HepG2 (cell line): ENCODE measurements around the gene LRGUK. TPM values are rescaled to one million over a fixed set of nuclear protein-coding genes. Genes with fewer than 3 reads are reported as not detected.

ENCODE experiments used
- ATAC-seq: fragments of 200-7000 bp; cut with Tn5 transposase; 3 replicates; pipeline ENCODE4 v1.9.1; 2020; ENCODE audit warnings: mild to moderate bottlenecking, moderate library complexity
- BruUV-seq: library from RNA; stranded (reverse); fragments of 400-500 nt; replicated peaks from 2 replicates; lab custom pipeline; 2021; lab: Mats Ljungman, UMichigan
- CTCF ChIA-PET: fragments of 300-600 bp; formaldehyde crosslinking; extraction: SDS; loops from one replicate; lab custom pipeline; 2021; ENCODE audit warnings: low total read pairs, inconsistent platforms, low intra/inter-chr PET ratio; lab: Yijun Ruan, JAX
- POLR2A ChIA-PET: fragments of 350-600 bp; sonication (Branson Sonifier 250); formaldehyde crosslinking; loops from one replicate; lab custom pipeline; 2020; ENCODE audit warnings: antibody characterized with exemption, inconsistent platforms; lab: Yijun Ruan, JAX
- DNase-seq: peaks from one replicate; pipeline ENCODE4 v3.0.0-alpha.2; 2015; ENCODE audit warnings: low spot score
- FAIRE-seq: peaks from 3 replicates; lab custom pipeline; 2011; peaks lifted over from hg19 to GRCh38; lab: Jason Lieb, UNC
- H2AFZ ChIP-seq: one replicate; pipeline ENCODE4 v1.6.1; 2011; ENCODE audit warnings: low read length, inconsistent platforms
- H3K27ac ChIP-seq: fragments of 300-600 bp; 3 replicates; pipeline ENCODE4 v1.8.0; 2011; ENCODE audit warnings: mixed run types, mild to moderate bottlenecking, mixed read lengths, low read length, inconsistent platforms; ENCODE audit not compliant: insufficient read depth; ENCODE audit errors: extremely low read length
- H3K27me3 ChIP-seq, 2 experiments: fragments of 200-600 bp in 1 of 2; 2 replicates in 1 of 2; 3 replicates in 1 of 2; pipeline versions ENCODE4 v1.6.0 to v1.8.0; 2011; ENCODE audit warnings: low read length in 2 of 2, mild to moderate bottlenecking in 2 of 2, moderate library complexity in 2 of 2, inconsistent platforms in 1 of 2; ENCODE audit not compliant: insufficient read depth in 2 of 2, control insufficient read depth in 1 of 2
- H3K36me3 ChIP-seq, 2 experiments: fragments of 200-600 bp in 1 of 2; replicated peaks in 1 of 2; 2 replicates in 1 of 2; 3 replicates in 1 of 2; pipeline versions ENCODE4 v1.5.1 to v1.8.0; 2011; ENCODE audit warnings: low read length in 2 of 2, inconsistent platforms in 1 of 2; ENCODE audit not compliant: insufficient read depth in 2 of 2, control insufficient read depth in 1 of 2
- H3K4me1 ChIP-seq: 2 replicates; pipeline ENCODE4 v1.5.1; 2012; ENCODE audit warnings: low read length, inconsistent platforms; ENCODE audit not compliant: insufficient read depth
- H3K4me2 ChIP-seq: 2 replicates; pipeline ENCODE4 v1.6.0; 2011; ENCODE audit warnings: low read depth, low read length, inconsistent platforms
- H3K4me3 ChIP-seq, 3 experiments: fragments of 200-600 bp in 1 of 3; sonication (generic), shearing (Covaris generic) in 1 of 3; replicated peaks in 1 of 3; 2 replicates each; pipeline ENCODE4 v1.5.1; 2011 to 2016; ENCODE audit warnings: low read length in 3 of 3, inconsistent platforms in 2 of 3, low read depth in 2 of 3, mild to moderate bottlenecking in 2 of 3, control low read depth in 1 of 3, mixed read lengths in 1 of 3; ENCODE audit not compliant: insufficient read depth in 1 of 3
- H3K79me2 ChIP-seq: one replicate; pipeline ENCODE4 v1.6.1; 2011; ENCODE audit warnings: low read length, inconsistent platforms; ENCODE audit not compliant: insufficient read depth
- H3K9ac ChIP-seq: 2 replicates; pipeline ENCODE4 v1.6.0; 2011; ENCODE audit warnings: mild to moderate bottlenecking, low read depth, low read length, inconsistent platforms; ENCODE audit not compliant: insufficient read depth
- H3K9me3 ChIP-seq: 2 replicates; pipeline ENCODE4 v1.5.1; 2012; ENCODE audit warnings: mild to moderate bottlenecking, low read length
- H4K20me1 ChIP-seq: 2 replicates; pipeline ENCODE4 v1.6.0; 2011; ENCODE audit warnings: inconsistent platforms, mild to moderate bottlenecking, low read length, moderate library complexity; ENCODE audit not compliant: insufficient read depth
- KDM1A ChIP-seq: IDR thresholded peaks from 2 replicates; pipeline ENCODE4 v1.6.1; 2016; ENCODE audit warnings: missing compliant biosample characterization
- KMT2B ChIP-seq: IDR thresholded peaks from 2 replicates; pipeline ENCODE4 v1.6.1; 2016; ENCODE audit warnings: missing genetic modification reagents, missing compliant biosample characterization
- MYC ChIP-seq: sonication (generic); formaldehyde crosslinking; IDR thresholded peaks from 2 replicates; pipeline ENCODE4 v1.9.0; 2021; ENCODE audit warnings: missing genetic modification reagents, borderline replicate concordance
- NR2F1 ChIP-seq, 2 experiments: fragments of 450-650 bp in 1 of 2; formaldehyde crosslinking in 1 of 2; IDR thresholded peaks; 2 replicates each; pipeline versions ENCODE4 v1.5.0 to v1.6.1; 2016 to 2020; ENCODE audit warnings: mild to moderate bottlenecking in 1 of 2, missing compliant biosample characterization in 1 of 2, missing genetic modification reagents in 1 of 2, moderate library complexity in 1 of 2
- PAWR ChIP-seq: sonication (generic); formaldehyde crosslinking; IDR thresholded peaks from 2 replicates; pipeline ENCODE4 v1.4.0; 2020; ENCODE audit warnings: missing genetic modification reagents, mild to moderate bottlenecking, borderline replicate concordance
- POLR2A ChIP-seq, 2 experiments: IDR thresholded peaks; 2 replicates each; pipeline ENCODE4 v1.6.1; 2011; ENCODE audit warnings: low read depth in 2 of 2, low read length in 2 of 2, mild to moderate bottlenecking in 1 of 2, moderate library complexity in 1 of 2; ENCODE audit not compliant: insufficient read depth in 1 of 2
- SALL1 ChIP-seq: sonication (generic); formaldehyde crosslinking; IDR thresholded peaks from 2 replicates; pipeline ENCODE4 v1.8.0; 2022; ENCODE audit warnings: mild to moderate bottlenecking, missing genetic modification reagents
- ZNF263 ChIP-seq: sonication (generic); formaldehyde crosslinking; IDR thresholded peaks from 2 replicates; pipeline ENCODE4 v1.4.0; 2020; ENCODE audit warnings: missing genetic modification reagents
- ZNF570 ChIP-seq: sonication (generic); formaldehyde crosslinking; IDR thresholded peaks from 2 replicates; pipeline ENCODE4 v1.4.0; 2020; ENCODE audit warnings: mild to moderate bottlenecking, missing genetic modification reagents, borderline replicate concordance
- ZNF639 ChIP-seq: conservative IDR thresholded peaks from 2 replicates; pipeline ENCODE4 v1.6.1; 2018; ENCODE audit warnings: missing genetic modification reagents
- ZNF7 ChIP-seq: IDR thresholded peaks from 2 replicates; pipeline ENCODE4 v1.6.1; 2016; ENCODE audit warnings: missing biosample characterization, missing genetic modification reagents
- ZNF776 ChIP-seq: sonication (generic); formaldehyde crosslinking; IDR thresholded peaks from 2 replicates; pipeline ENCODE4 v1.4.0; 2020; ENCODE audit warnings: mild to moderate bottlenecking, missing genetic modification reagents
- ZNF781 ChIP-seq: sonication (generic); formaldehyde crosslinking; IDR thresholded peaks from 2 replicates; pipeline ENCODE4 v1.5.1; 2020; ENCODE audit warnings: borderline replicate concordance, mild to moderate bottlenecking, missing genetic modification reagents; ENCODE audit errors: not compliant biosample characterization
- ZNF792 ChIP-seq: IDR thresholded peaks from 2 replicates; pipeline ENCODE4 v1.6.1; 2016
- ZNF878 ChIP-seq: sonication (generic); formaldehyde crosslinking; IDR thresholded peaks from 2 replicates; pipeline ENCODE4 v1.8.1; 2023; ENCODE audit warnings: mild to moderate bottlenecking, missing genetic modification reagents, moderate library complexity
- WGBS: methylation state at CpG from one replicate; pipeline ENCODE4 v1.1.6; 2017; ENCODE audit warnings: low lambda C conversion rate; 5-methylcytosine and 5-hydroxymethylcytosine counted together
- in situ Hi-C: cut with HindIII; loops from 2 replicates; pipeline ENCODE4 v1.10.0; 2017; ENCODE audit warnings: low pct_unique_long_range_greater_than_20kb; ENCODE audit not compliant: extremely low pct_ligation_motif_present
- intact Hi-C: fragments of 100-400 bp; cut with micrococcal nuclease; formaldehyde crosslinking; loops from one replicate; pipeline ENCODE4 v1.10.0; 2022; ENCODE audit not compliant: unreplicated experiment
- polyA plus RNA-seq, 8 experiments: library from polyadenylated mRNA; depleted of rRNA in 3 of 8; stranded (reverse) in 7 of 8; unstranded in 1 of 8; fragments of >200 nt; fragmentation: Illumina TruSeq in 4 of 8; extraction: Trizol in 4 of 8; gene quantifications; 2 replicates each; pipeline versions ENCODE4 v1.2.1 to v1.2.3, GENCODE V29; 2011 to 2016; ENCODE audit warnings: low read depth in 4 of 8, missing spikeins in 1 of 8, mixed read lengths in 1 of 8; ENCODE audit not compliant: insufficient read depth in 1 of 8
- total RNA-seq, 5 experiments: library from RNA; depleted of rRNA; stranded (reverse); fragments of >200 nt; fragmentation: Illumina TruSeq; extraction: Trizol; gene quantifications; 2 replicates each; pipeline ENCODE4 v1.2.3, GENCODE V29; 2016; ENCODE audit warnings: low read depth in 1 of 5
- TF ChIP-seq, protein P1 (sequence below): sonication (generic); IDR thresholded peaks from 2 replicates; pipeline ENCODE4 v1.6.1; 2016; ENCODE audit warnings: low read depth, borderline replicate concordance
- TF ChIP-seq, protein P2 (sequence below): sonication (generic); formaldehyde crosslinking; IDR thresholded peaks from 2 replicates; pipeline ENCODE4 v1.9.0; 2022; ENCODE audit warnings: missing genetic modification reagents, mild to moderate bottlenecking, borderline replicate concordance

The LRGUK gene
- total and polyA plus RNA-seq, 2 of the 13 experiments (the other 11 are each of a cell fraction or from before 2014, with no cell fraction given) = 0.18 to 0.20 TPM

DNA sequence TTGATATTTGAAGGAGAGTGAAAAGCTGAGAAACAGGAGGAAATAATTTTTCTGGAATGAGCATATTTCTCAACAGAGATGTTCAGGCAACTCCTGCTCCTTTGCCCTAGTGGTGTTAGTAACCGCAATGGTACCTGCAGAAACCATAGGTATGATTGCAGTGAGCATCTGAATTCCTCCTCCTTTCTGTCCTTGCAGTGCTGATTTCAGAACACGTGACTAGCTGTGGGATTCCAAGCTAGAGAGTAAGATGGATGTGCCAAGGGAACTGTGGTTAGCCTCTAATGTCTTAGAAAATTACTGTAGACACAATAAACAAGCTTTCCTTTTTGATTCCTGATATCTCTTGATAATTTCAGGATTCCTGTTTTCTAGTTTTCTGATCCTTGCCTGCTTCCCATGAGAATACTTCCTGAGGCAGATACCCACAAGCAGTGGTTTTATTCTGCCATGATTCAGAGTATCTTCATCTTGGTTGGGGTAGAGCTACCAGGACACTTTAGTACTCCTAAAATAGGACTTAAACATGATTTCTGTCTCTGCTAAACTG, 27.5 kb downstream of the LRGUK start (continued):
- TF ChIP-seq PAWR (CRISPR knock-in tag) (no peak), ZNF639 (CRISPR knock-in tag) (no peak), ZNF878 (CRISPR knock-in tag) (no peak), ZNF263 (no peak), KDM1A (CRISPR knock-in tag) (no peak), ZNF776 (CRISPR knock-in tag) (no peak)

- CTCF ChIA-PET = no interaction called here
- intact Hi-C loops = no loop called here
- Histone ChIP-seq H3K9ac (no peak overlapping the region), H2AFZ (no peak overlapping the region), H3K36me3 (no peaks in the 10 kb centered on the region), H3K4me1 (no peaks in the 10 kb centered on the region), H3K79me2 (no peaks in the 10 kb centered on the region), H3K27ac (no peak overlapping the region), H3K27me3 (no peaks in the 10 kb centered on the region), H3K4me2 (no peak overlapping the region), H4K20me1 (no peaks in the 10 kb centered on the region), H3K4me3 (no peak overlapping the region), H3K9me3 (no peaks in the 10 kb centered on the region)
- no TSS peak for BruUV-seq
- POLR2A ChIA-PET = no interaction called here
- no peak for ATAC-seq
- DNase-seq = no peak
- in situ Hi-C loops = no loop called here
- TF ChIP-seq SALL1 (CRISPR knock-in tag) (no peak), POLR2A (IDR thresholded peaks at IDR 0.05; ENCODE audit: insufficient read depth in 1 of 2, low read depth in 2 of 2, low read length in 2 of 2) (no peak), ZNF781 (CRISPR knock-in tag) (no peak), ZNF7 (no peak), ZNF792 (no peak), KMT2B (CRISPR knock-in tag) (no peak), NR2F1 (CRISPR knock-in tag; IDR thresholded peaks at IDR 0.05) (no peak), ZNF570 (CRISPR knock-in tag) (no peak), MYC (CRISPR knock-in tag) (no peak)
- TF ChIP-seq, protein P1, sequence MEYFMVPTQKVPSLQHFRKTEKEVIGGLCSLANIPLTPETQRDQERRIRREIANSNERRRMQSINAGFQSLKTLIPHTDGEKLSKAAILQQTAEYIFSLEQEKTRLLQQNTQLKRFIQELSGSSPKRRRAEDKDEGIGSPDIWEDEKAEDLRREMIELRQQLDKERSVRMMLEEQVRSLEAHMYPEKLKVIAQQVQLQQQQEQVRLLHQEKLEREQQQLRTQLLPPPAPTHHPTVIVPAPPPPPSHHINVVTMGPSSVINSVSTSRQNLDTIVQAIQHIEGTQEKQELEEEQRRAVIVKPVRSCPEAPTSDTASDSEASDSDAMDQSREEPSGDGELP = no peak
- TF ChIP-seq, protein P2, sequence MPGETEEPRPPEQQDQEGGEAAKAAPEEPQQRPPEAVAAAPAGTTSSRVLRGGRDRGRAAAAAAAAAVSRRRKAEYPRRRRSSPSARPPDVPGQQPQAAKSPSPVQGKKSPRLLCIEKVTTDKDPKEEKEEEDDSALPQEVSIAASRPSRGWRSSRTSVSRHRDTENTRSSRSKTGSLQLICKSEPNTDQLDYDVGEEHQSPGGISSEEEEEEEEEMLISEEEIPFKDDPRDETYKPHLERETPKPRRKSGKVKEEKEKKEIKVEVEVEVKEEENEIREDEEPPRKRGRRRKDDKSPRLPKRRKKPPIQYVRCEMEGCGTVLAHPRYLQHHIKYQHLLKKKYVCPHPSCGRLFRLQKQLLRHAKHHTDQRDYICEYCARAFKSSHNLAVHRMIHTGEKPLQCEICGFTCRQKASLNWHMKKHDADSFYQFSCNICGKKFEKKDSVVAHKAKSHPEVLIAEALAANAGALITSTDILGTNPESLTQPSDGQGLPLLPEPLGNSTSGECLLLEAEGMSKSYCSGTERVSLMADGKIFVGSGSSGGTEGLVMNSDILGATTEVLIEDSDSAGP (CRISPR knock-in tag) = no peak
- 36% methylated on average over 2 of the region's 2 CpGs for WGBS
- no peak for FAIRE-seq
These were observed 28.1 kb downstream of the LRGUK start for GRCh38 chr7:134155206-134155605.
